Right lobe of liver (tissue), 4 donors: ENCODE data around the gene SNX3.

Experiments used
- POLR2A ChIP-seq: fragments of 450-650 bp; IDR thresholded peaks from one replicate; pipeline ENCODE4 v1.6.1; 2017; ENCODE audit warnings: antibody characterized with exemption, mild to moderate bottlenecking
- TF ChIP-seq, protein P1 (sequence below), 4 donors: fragments of 200-600 bp in 3 of 4; fragments of 450-650 bp in 1 of 4; IDR thresholded peaks; one replicate each; pipeline versions ENCODE4 v1.5.1 to v1.8.0; 2016 to 2022; ENCODE audit warnings: antibody characterized with exemption in 4 of 4, mild to moderate bottlenecking in 2 of 4
- donor health status: DM: no; HTN: no; CAD: no.
- donor health status: DM: no; HTN: no; CAD: no.
- donor health status: DM: no; HTN: yes; CAD: no.

DNA sequence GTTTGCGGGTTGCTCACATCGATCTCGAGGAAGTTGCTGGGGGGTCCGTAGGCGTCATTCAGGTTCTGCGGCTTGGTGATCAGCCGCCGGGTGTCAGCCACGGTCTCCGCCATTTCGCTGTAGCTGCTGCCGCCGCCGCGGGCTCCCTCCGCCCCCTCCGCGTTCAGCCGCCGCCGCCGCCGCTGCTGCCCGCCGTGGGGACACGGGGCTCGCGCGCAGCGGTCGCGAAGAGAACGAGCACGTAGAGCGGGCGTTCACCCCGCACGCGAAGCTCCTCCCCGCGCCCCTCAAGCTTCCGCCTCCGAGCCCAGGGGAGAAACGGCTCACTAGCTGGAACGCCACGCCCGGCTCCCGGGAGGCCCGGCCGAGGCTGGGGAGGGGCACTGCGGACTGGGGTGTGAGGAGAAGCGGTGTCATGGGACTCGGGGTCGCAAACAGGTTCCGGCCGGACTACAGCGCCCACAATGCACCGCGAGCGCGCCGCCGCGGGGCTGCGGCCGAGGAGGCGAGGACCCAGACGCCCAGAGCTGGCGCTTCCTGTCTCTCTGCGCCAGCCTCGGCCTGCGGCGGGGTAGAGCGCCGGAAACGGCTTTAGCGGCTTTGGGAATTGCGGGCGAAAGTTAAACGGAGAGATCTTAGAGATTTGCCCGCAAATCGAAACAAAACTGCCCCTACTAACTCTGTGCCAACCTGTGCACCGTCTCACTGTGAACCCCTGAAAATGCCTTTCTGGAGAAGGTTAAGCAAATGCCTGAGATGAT is at the start of gene SNX3:
- TF ChIP-seq, protein P1, sequence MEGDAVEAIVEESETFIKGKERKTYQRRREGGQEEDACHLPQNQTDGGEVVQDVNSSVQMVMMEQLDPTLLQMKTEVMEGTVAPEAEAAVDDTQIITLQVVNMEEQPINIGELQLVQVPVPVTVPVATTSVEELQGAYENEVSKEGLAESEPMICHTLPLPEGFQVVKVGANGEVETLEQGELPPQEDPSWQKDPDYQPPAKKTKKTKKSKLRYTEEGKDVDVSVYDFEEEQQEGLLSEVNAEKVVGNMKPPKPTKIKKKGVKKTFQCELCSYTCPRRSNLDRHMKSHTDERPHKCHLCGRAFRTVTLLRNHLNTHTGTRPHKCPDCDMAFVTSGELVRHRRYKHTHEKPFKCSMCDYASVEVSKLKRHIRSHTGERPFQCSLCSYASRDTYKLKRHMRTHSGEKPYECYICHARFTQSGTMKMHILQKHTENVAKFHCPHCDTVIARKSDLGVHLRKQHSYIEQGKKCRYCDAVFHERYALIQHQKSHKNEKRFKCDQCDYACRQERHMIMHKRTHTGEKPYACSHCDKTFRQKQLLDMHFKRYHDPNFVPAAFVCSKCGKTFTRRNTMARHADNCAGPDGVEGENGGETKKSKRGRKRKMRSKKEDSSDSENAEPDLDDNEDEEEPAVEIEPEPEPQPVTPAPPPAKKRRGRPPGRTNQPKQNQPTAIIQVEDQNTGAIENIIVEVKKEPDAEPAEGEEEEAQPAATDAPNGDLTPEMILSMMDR (IDR thresholded peaks at IDR 0.05) = peak in 1 of 4 donors; percentile 12
- TF ChIP-seq POLR2A = peak; percentile 77
